EL (cell line): ENCODE measurements around the gene NOTCH4.

Experiments used
- DNase-seq: peaks from one replicate; pipeline ENCODE4 v3.0.0-alpha.2; 2016

Gene NOTCH4

GRCh38 chr6:32158052-32158451 is 65.8 kb downstream of the NOTCH4 start:
- DNase-seq = no peak

- DNase-seq = no peak
Observed at GRCh38 chr6:32156891-32157290, 67.0 kb downstream of the NOTCH4 start.

- peak; percentile 67 for DNase-seq
Observed at GRCh38 chr6:32154514-32155161, 69.2 kb downstream of the NOTCH4 start.

GRCh38 chr6:32153564-32154513 is 70.0 kb downstream of the NOTCH4 start, which contains the start of gene PPT2:
TSS of gene PPT2 (plus strand) at chr6:32154141. CDS start at chr6:32154595, 454 bp downstream.
- peak; percentile 91 for DNase-seq

GRCh38 chr6:32152769-32153563 is 70.9 kb downstream of the NOTCH4 start:
- DNase-seq = peak; percentile 60

- DNase-seq = no peak
Observed at GRCh38 chr6:32151863-32152768, 71.8 kb downstream of the NOTCH4 start, which contains the start of gene PRRT1. TSS of gene PRRT1 (minus strand) at chr6:32151939. CDS start at chr6:32151827, 112 bp downstream.

GRCh38 chr6:32151181-32151862 is 72.5 kb downstream of the NOTCH4 start:
- DNase-seq = no peak

- no peak for DNase-seq
Observed at GRCh38 chr6:32149932-32150870, 73.7 kb downstream of the NOTCH4 start.

- no peak for DNase-seq
Observed at GRCh38 chr6:32149092-32149755, 74.6 kb downstream of the NOTCH4 start.

GRCh38 chr6:32148289-32149091 is 75.4 kb downstream of the NOTCH4 start:
- no peak for DNase-seq

GRCh38 chr6:32147401-32148132 is 76.3 kb downstream of the NOTCH4 start:
- DNase-seq = no peak

- DNase-seq = no peak
Observed at GRCh38 chr6:32146687-32147086, 77.2 kb downstream of the NOTCH4 start.

GRCh38 chr6:32146287-32146686 is 77.6 kb downstream of the NOTCH4 start:
- DNase-seq = no peak
